DOHH2 (cell line): ENCODE results near the gene ITGA8.

ENCODE experiments used
- H3F3A ChIP-seq: fragments of 200-600 bp; sonication (generic), shearing (Covaris generic); 2 replicates; pipeline ENCODE4 v1.6.0; 2016; ENCODE audit warnings: antibody characterized with exemption, mild to moderate bottlenecking; ENCODE audit not compliant: control insufficient read depth, insufficient read depth
- H3K27ac ChIP-seq: fragments of 200-600 bp; sonication (generic); 2 replicates; pipeline ENCODE4 v1.5.1; 2014; ENCODE audit warnings: low read depth, mild to moderate bottlenecking, low read length, moderate library complexity
- H3K27me3 ChIP-seq: fragments of 200-600 bp; sonication (generic); 2 replicates; pipeline ENCODE4 v1.6.1; 2014; ENCODE audit warnings: mild to moderate bottlenecking, low read length, mixed read lengths; ENCODE audit not compliant: control insufficient read depth
- H3K36me3 ChIP-seq: fragments of 200-600 bp; sonication (generic); 2 replicates; pipeline ENCODE4 v1.6.1; 2014; ENCODE audit warnings: mild to moderate bottlenecking, low read length, moderate library complexity, mixed read lengths; ENCODE audit not compliant: control insufficient read depth
- H3K4me1 ChIP-seq: fragments of 200-600 bp; sonication (generic); 2 replicates; pipeline ENCODE4 v1.6.1; 2014; ENCODE audit warnings: mild to moderate bottlenecking, low read length, mixed read lengths; ENCODE audit not compliant: control insufficient read depth
- H3K4me2 ChIP-seq: fragments of 200-600 bp; sonication (generic); 2 replicates; pipeline ENCODE4 v1.6.0; 2014; ENCODE audit warnings: mild to moderate bottlenecking, low read length, moderate library complexity
- H3K4me3 ChIP-seq: fragments of 200-600 bp; sonication (generic); 2 replicates; pipeline ENCODE4 v1.5.1; 2014; ENCODE audit warnings: mild to moderate bottlenecking, low read length, mixed read lengths
- H3K79me2 ChIP-seq: fragments of 200-600 bp; sonication (generic); 2 replicates; pipeline ENCODE4 v1.6.1; 2014; ENCODE audit warnings: mild to moderate bottlenecking, low read length, mixed read lengths; ENCODE audit not compliant: control insufficient read depth
- H3K9me2 ChIP-seq: fragments of 200-600 bp; sonication (generic); replicated peaks from 2 replicates; pipeline ENCODE4 v1.6.1; 2014; ENCODE audit warnings: mild to moderate bottlenecking, low read length, mixed read lengths; ENCODE audit not compliant: control insufficient read depth
- H3K9me3 ChIP-seq: fragments of 200-600 bp; sonication (generic); 2 replicates; pipeline ENCODE4 v1.6.1; 2014; ENCODE audit warnings: antibody characterized with exemption, low read length, mixed read lengths; ENCODE audit not compliant: control insufficient read depth, insufficient read depth
- H4K20me1 ChIP-seq: fragments of 200-600 bp; sonication (generic); 2 replicates; pipeline ENCODE4 v1.6.0; 2014; ENCODE audit warnings: low read depth, mild to moderate bottlenecking, antibody characterized with exemption, low read length, moderate library complexity; ENCODE audit not compliant: control insufficient read depth, insufficient read depth
- CTCF ChIP-seq: fragments of 200-600 bp; sonication (generic); IDR thresholded peaks from one replicate; pipeline ENCODE4 v1.5.1; 2014; ENCODE audit warnings: antibody characterized with exemption, mild to moderate bottlenecking, low read depth, low read length; ENCODE audit not compliant: poor library complexity, severe bottlenecking
- EZH2phosphoT487 ChIP-seq: fragments of 200-600 bp; sonication (generic); IDR thresholded peaks from 2 replicates; pipeline ENCODE4 v1.6.1; 2017; ENCODE audit warnings: borderline replicate concordance, mild to moderate bottlenecking, antibody characterized with exemption, low read length, moderate library complexity, mixed read lengths

Gene ITGA8

GRCh38 chr10:15518250-15518649 lies 201.5 kb downstream of the ITGA8 start:
- no peaks in the 10 kb centered on the region for H3K4me1 ChIP-seq
- no peaks in the 10 kb centered on the region for H3K27me3 ChIP-seq
- H3K4me2 ChIP-seq, result no peak overlapping the region
- H3K9me2 ChIP-seq, result no peaks in the 10 kb centered on the region
- no peaks in the 10 kb centered on the region for H3K9me3 ChIP-seq
- no peaks in the 10 kb centered on the region for H3K36me3 ChIP-seq
- H3F3A ChIP-seq, result no peaks in the 10 kb centered on the region
- no peaks in the 10 kb centered on the region for H3K79me2 ChIP-seq
- H3K27ac ChIP-seq, result no peak overlapping the region
- H4K20me1 ChIP-seq, result no peaks in the 10 kb centered on the region
- no peak overlapping the region for H3K4me3 ChIP-seq
- TF ChIP-seq CTCF (no peak), EZH2phosphoT487 (no peak)

GRCh38 chr10:15516256-15517085 lies 203.3 kb downstream of the ITGA8 start:
- no peaks in the 10 kb centered on the region for H3K9me3 ChIP-seq
- no peak for TF ChIP-seq EZH2phosphoT487
- TF ChIP-seq CTCF, result no peak

GRCh38 chr10:15515202-15515601 lies 204.5 kb downstream of the ITGA8 start:
- no peaks in the 10 kb centered on the region for H3K79me2 ChIP-seq
- H4K20me1 ChIP-seq, result no peaks in the 10 kb centered on the region
- no peak overlapping the region for H3K27ac ChIP-seq
- TF ChIP-seq EZH2phosphoT487 (no peak), CTCF (no peak)
- no peaks in the 10 kb centered on the region for H3K36me3 ChIP-seq
- no peaks in the 10 kb centered on the region for H3K9me3 ChIP-seq
- no peaks in the 10 kb centered on the region for H3F3A ChIP-seq
- no peaks in the 10 kb centered on the region for H3K27me3 ChIP-seq
- no peak overlapping the region for H3K4me3 ChIP-seq
- H3K4me2 ChIP-seq, result no peak overlapping the region
- no peaks in the 10 kb centered on the region for H3K9me2 ChIP-seq
- H3K4me1 ChIP-seq, result no peaks in the 10 kb centered on the region

More at GRCh38 chr10:15516256-15517085, 203.3 kb downstream of the ITGA8 start:
- Histone ChIP-seq H4K20me1 (no peaks in the 10 kb centered on the region), H3K4me1 (no peaks in the 10 kb centered on the region), H3K4me2 (no peak overlapping the region), H3K79me2 (no peaks in the 10 kb centered on the region), H3K27me3 (no peaks in the 10 kb centered on the region), H3F3A (no peaks in the 10 kb centered on the region), H3K36me3 (no peaks in the 10 kb centered on the region), H3K27ac (no peak overlapping the region), H3K9me2 (no peaks in the 10 kb centered on the region), H3K4me3 (no peak overlapping the region)
